H1 (cell line): ENCODE results near the gene KRTAP4-9. TPM values are rescaled to one million over a fixed set of nuclear protein-coding genes. Genes with fewer than 3 reads are reported as not detected.
"Not testable (repeated sequence)": the region's sequence is repeated elsewhere in the genome, so short reads cannot be mapped to it uniquely, and the experiment has no call there.

Experiments
- CTCF ChIA-PET: fragments of 300-600 bp; sonication (Branson Sonifier 250); formaldehyde crosslinking; loops from one replicate; lab custom pipeline; 2021; ENCODE audit not compliant: partially characterized antibody; lab: Charles Lee
- POLR2A ChIA-PET: fragments of 300-600 bp; sonication (Branson Sonifier 250); formaldehyde crosslinking; loops from one replicate; lab custom pipeline; 2021; ENCODE audit warnings: inconsistent platforms; ENCODE audit not compliant: partially characterized antibody; lab: Charles Lee
- DNase-seq, 2 experiments: peaks; one replicate each; pipeline versions ENCODE4 v3.0.0 to v3.0.0-alpha.2; 2010 to 2022; ENCODE audit warnings: low spot score in 2 of 2, low read depth in 1 of 2, mixed read lengths in 1 of 2
- FAIRE-seq: peaks from 2 replicates; lab custom pipeline; 2011; peaks lifted over from hg19 to GRCh38; lab: Jason Lieb, UNC
- H2AFZ ChIP-seq: 2 replicates; pipeline ENCODE4 v1.8.1; 2012; ENCODE audit warnings: low read length, inconsistent platforms
- H2AK5ac ChIP-seq: 2 replicates; pipeline ENCODE4 v1.6.1; 2013; ENCODE audit warnings: low read depth, low read length
- H2BK120ac ChIP-seq: replicated peaks from 2 replicates; pipeline ENCODE3; 2013; ENCODE audit warnings: low read depth, low read length, inconsistent platforms
- H2BK12ac ChIP-seq: 2 replicates; pipeline ENCODE4 v1.6.1; 2013; ENCODE audit warnings: low read depth, low read length
- H2BK15ac ChIP-seq: 2 replicates; pipeline ENCODE4 v1.6.1; 2013; ENCODE audit warnings: low read length
- H2BK20ac ChIP-seq: 2 replicates; pipeline ENCODE4 v1.6.1; 2013; ENCODE audit warnings: low read length
- H2BK5ac ChIP-seq: 2 replicates; pipeline ENCODE4 v1.6.1; 2013; ENCODE audit warnings: low read depth, low read length
- H3K14ac ChIP-seq: 2 replicates; pipeline ENCODE4 v1.6.1; 2013; ENCODE audit warnings: inconsistent platforms; ENCODE audit not compliant: insufficient read length
- H3K18ac ChIP-seq: 2 replicates; pipeline ENCODE4 v1.6.1; 2013; ENCODE audit warnings: low read length; ENCODE audit errors: extremely low read depth
- H3K23ac ChIP-seq: 2 replicates; pipeline ENCODE4 v1.6.1; 2013; ENCODE audit warnings: inconsistent platforms; ENCODE audit not compliant: insufficient read length
- H3K23me2 ChIP-seq: 2 replicates; pipeline ENCODE4 v1.6.1; 2013; ENCODE audit warnings: low read depth, low read length
- H3K27ac ChIP-seq: 2 replicates; pipeline ENCODE4 v1.6.1; 2011; ENCODE audit warnings: low read depth, low read length, inconsistent platforms
- H3K27me3 ChIP-seq, 4 experiments: replicated peaks in 1 of 4; 1 replicate in 1 of 4; 2 replicates in 3 of 4; pipeline versions ENCODE4 v1.6.1 to v1.8.1; 2011 to 2013; ENCODE audit warnings: low read length in 3 of 4, mild to moderate bottlenecking in 3 of 4, inconsistent platforms in 2 of 4, mixed read lengths in 2 of 4, moderate library complexity in 1 of 4; ENCODE audit not compliant: control insufficient read depth in 3 of 4, insufficient read depth in 3 of 4; ENCODE audit errors: extremely low read depth in 1 of 4
- H3K36me3 ChIP-seq, 4 experiments: 2 replicates each; pipeline versions ENCODE4 v1.6.1 to v1.8.1; 2011 to 2013; ENCODE audit warnings: mild to moderate bottlenecking in 4 of 4, low read length in 3 of 4, moderate library complexity in 2 of 4, control low read depth in 1 of 4, inconsistent platforms in 1 of 4; ENCODE audit not compliant: insufficient read depth in 4 of 4, control insufficient read depth in 2 of 4
- H3K4ac ChIP-seq: replicated peaks from 2 replicates; pipeline ENCODE3; 2013; ENCODE audit warnings: low read length, low read depth, mixed read lengths, inconsistent platforms; ENCODE audit not compliant: insufficient read length
- H3K4me1 ChIP-seq, 4 experiments: replicated peaks in 1 of 4; 1 replicate in 1 of 4; 2 replicates in 3 of 4; pipeline versions ENCODE4 v1.6.1 to v1.8.1; 2011 to 2013; ENCODE audit warnings: low read length in 3 of 4, inconsistent platforms in 2 of 4, mixed read lengths in 1 of 4; ENCODE audit not compliant: insufficient read depth in 4 of 4, control insufficient read depth in 3 of 4
- H3K4me2 ChIP-seq, 2 experiments: 2 replicates each; pipeline versions ENCODE4 v1.6.1 to v1.8.1; 2011 to 2013; ENCODE audit warnings: low read depth in 2 of 2, low read length in 2 of 2, control low read depth in 1 of 2, inconsistent platforms in 1 of 2, mild to moderate bottlenecking in 1 of 2; ENCODE audit not compliant: insufficient read depth in 1 of 2
- H3K4me3 ChIP-seq, 4 experiments: fragments of 200-600, 300-600 bp in 1 of 4; sonication (generic), shearing (Covaris generic), sonication (Bioruptor Twin) in 1 of 4; 2 replicates each; pipeline versions ENCODE4 v1.5.1 to v1.8.1; 2011 to 2016; ENCODE audit warnings: low read length in 4 of 4, low read depth in 3 of 4, control low read depth in 2 of 4, inconsistent platforms in 2 of 4, mild to moderate bottlenecking in 2 of 4, mixed read lengths in 1 of 4, moderate library complexity in 1 of 4; ENCODE audit not compliant: insufficient read depth in 2 of 4; ENCODE audit errors: extremely low read depth in 1 of 4
- H3K56ac ChIP-seq: replicated peaks from 2 replicates; pipeline ENCODE3; 2013; ENCODE audit warnings: low read depth, mild to moderate bottlenecking, mixed read lengths, low read length, inconsistent platforms; ENCODE audit not compliant: insufficient read length
- H3K79me1 ChIP-seq: 2 replicates; pipeline ENCODE4 v1.6.1; 2013; ENCODE audit warnings: low read depth, low read length, control low read depth
- H3K79me2 ChIP-seq, 2 experiments: 2 replicates each; pipeline versions ENCODE4 v1.6.1 to v1.8.1; 2012 to 2013; ENCODE audit warnings: low read length in 2 of 2, mild to moderate bottlenecking in 2 of 2, inconsistent platforms in 1 of 2; ENCODE audit not compliant: insufficient read depth in 2 of 2, control insufficient read depth in 1 of 2
- H3K9ac ChIP-seq, 4 experiments: replicated peaks in 1 of 4; 1 replicate in 1 of 4; 2 replicates in 3 of 4; pipeline versions ENCODE4 v1.6.1 to v1.8.1; 2011 to 2013; ENCODE audit warnings: low read depth in 3 of 4, low read length in 3 of 4, control low read depth in 2 of 4, mild to moderate bottlenecking in 2 of 4, moderate library complexity in 2 of 4, inconsistent platforms in 1 of 4; ENCODE audit errors: extremely low read depth in 1 of 4
- H3K9me3 ChIP-seq, 2 experiments: 2 replicates each; pipeline versions ENCODE4 v1.6.1 to v1.8.1; 2012 to 2013; ENCODE audit warnings: mild to moderate bottlenecking in 2 of 2, moderate library complexity in 2 of 2, control low read depth in 1 of 2, inconsistent platforms in 1 of 2, low read depth in 1 of 2, low read length in 1 of 2, mixed read lengths in 1 of 2; ENCODE audit not compliant: insufficient read depth in 2 of 2
- H4K20me1 ChIP-seq, 2 experiments: replicated peaks in 1 of 2; 2 replicates each; pipeline versions ENCODE3 to v1.8.1; 2011 to 2013; ENCODE audit warnings: inconsistent platforms in 2 of 2, low read length in 2 of 2, mild to moderate bottlenecking in 1 of 2; ENCODE audit not compliant: insufficient read depth in 2 of 2, control insufficient read depth in 1 of 2
- H4K5ac ChIP-seq: 2 replicates; pipeline ENCODE4 v1.6.1; 2013; ENCODE audit warnings: low read length, low read depth, mixed read lengths, inconsistent platforms; ENCODE audit not compliant: insufficient read length
- H4K8ac ChIP-seq: 2 replicates; pipeline ENCODE4 v1.8.0; 2013; ENCODE audit warnings: mild to moderate bottlenecking, moderate library complexity, low read length, inconsistent platforms; ENCODE audit not compliant: insufficient read depth; ENCODE audit errors: extremely low read depth
- H4K91ac ChIP-seq: replicated peaks from 2 replicates; pipeline ENCODE3; 2013; ENCODE audit warnings: low read length, mixed read lengths, inconsistent platforms; ENCODE audit not compliant: insufficient read length
- WGBS, 2 experiments: shearing (Covaris generic) in 1 of 2; methylation state at CpG; one replicate each; pipeline versions ENCODE4 v1.1.6 to v1.1.7; 2013 to 2015; ENCODE audit warnings: low lambda C conversion rate in 2 of 2, mixed read lengths in 2 of 2, inconsistent platforms in 1 of 2, low coverage in 1 of 2, missing lambda C conversion rate in 1 of 2; ENCODE audit not compliant: insufficient replicate concordance in 2 of 2, insufficient coverage in 1 of 2, insufficient read length in 1 of 2; ENCODE audit errors: extremely low coverage in 1 of 2, missing lambda C conversion rate in 1 of 2; 5-methylcytosine and 5-hydroxymethylcytosine counted together
- polyA plus RNA-seq, 7 experiments: library from polyadenylated mRNA; depleted of rRNA in 3 of 7; stranded (reverse) in 5 of 7; unstranded in 2 of 7; fragments of >200 nt in 5 of 7; fragments of 200-250 nt in 2 of 7; gene quantifications; 1 replicate in 5 of 7; 2 replicates in 1 of 7; 4 replicates in 1 of 7; pipeline versions ENCODE4 v1.2.1 to v1.2.3, GENCODE V29; 2011 to 2013; ENCODE audit warnings: missing spikeins in 2 of 7, mixed read lengths in 2 of 7
- total RNA-seq: library from RNA; stranded (reverse); fragmentation: NEBNext Ultra II Directional; extraction: Animal tissue kit (Norgen Biotek cat#: 25700); gene quantifications from 2 replicates; pipeline ENCODE4 v1.2.1, GENCODE V29; 2021

Gene KRTAP4-9
- total and polyA plus RNA-seq, 2 of the 8 experiments (the other 6 are each of a cell fraction or from before 2014, with no cell fraction given), result not detected

DNA sequence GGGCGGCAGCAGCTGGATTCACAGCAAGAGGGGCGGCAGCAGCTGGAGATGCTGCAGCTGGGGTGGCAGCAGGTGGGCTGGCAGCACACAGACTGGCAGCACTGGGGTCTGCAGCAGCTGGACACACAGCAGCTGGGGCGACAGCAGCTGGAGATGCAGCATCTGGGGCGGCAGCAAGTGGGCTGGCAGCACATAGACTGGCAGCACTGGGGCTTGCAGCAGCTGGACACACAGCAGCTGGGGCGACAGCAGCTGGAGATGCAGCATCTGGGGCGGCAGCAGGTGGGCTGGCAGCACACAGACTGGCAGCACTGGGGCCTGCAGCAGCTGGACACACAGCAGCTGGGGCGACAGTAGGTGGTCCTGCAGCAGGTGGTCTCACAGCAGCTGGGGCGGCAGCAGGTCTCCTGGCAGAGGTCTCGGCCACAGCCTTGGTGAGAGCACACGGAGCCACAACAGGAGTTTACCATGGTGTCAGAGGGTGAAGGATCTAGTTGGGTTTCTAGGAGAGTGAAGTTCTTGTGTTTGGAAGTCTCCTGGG, 12.7 kb downstream of the KRTAP4-9 start, which contains the start of gene KRTAP4-11:
Gene KRTAP4-11, minus strand, starts transcription at position 528 of the 541 bp plus-strand sequence. Its CDS starts 58 bp downstream, at position 470.
- H3K18ac ChIP-seq, H3K4ac ChIP-seq, H3K36me3 ChIP-seq, H3K9ac ChIP-seq, H3K14ac ChIP-seq, H2BK120ac ChIP-seq, H4K91ac ChIP-seq, H3K23me2 ChIP-seq, H2AFZ ChIP-seq, H2BK5ac ChIP-seq, H3K79me2 ChIP-seq, H3K4me2 ChIP-seq, H3K56ac ChIP-seq, H3K79me1 ChIP-seq, H2BK15ac ChIP-seq, POLR2A ChIA-PET, H3K27ac ChIP-seq, H2BK20ac ChIP-seq, FAIRE-seq, CTCF ChIA-PET, H3K23ac ChIP-seq, H2AK5ac ChIP-seq, H3K4me1 ChIP-seq, H4K8ac ChIP-seq, H3K4me3 ChIP-seq, H4K5ac ChIP-seq, DNase-seq, H4K20me1 ChIP-seq, H3K9me3 ChIP-seq, H2BK12ac ChIP-seq, H3K27me3 ChIP-seq: not testable (repeated sequence)
- 80% methylated on average over 10 of the region's 10 CpGs; no CpG with 5 or more reads in 1 of the 2 experiments for WGBS, 2 experiments
